ENCODE results near the gene USHBP1. TPM values are rescaled to one million over a fixed set of nuclear protein-coding genes. Genes with fewer than 3 reads are reported as not detected.
"Not testable (repeated sequence)": the region's sequence is repeated elsewhere in the genome, so short reads cannot be mapped to it uniquely, and the experiment has no call there.

The USHBP1 gene
- polyA plus RNA-seq, 1 experiment: not detected

GRCh38 chr19:17296273-17296672, 31.7 kb upstream of the USHBP1 start:
- Histone ChIP-seq H3K27ac (ENCODE audit: low read depth, low read length) (no peak overlapping the region), H3K4me3 (ENCODE audit: low read depth, low read length) (no peak overlapping the region), H3K9me3 (ENCODE audit: control insufficient read depth, insufficient read depth, low read length) (peaks cover 6% of the 10 kb centered on the region), H3K27me3 (ENCODE audit: control insufficient read depth, insufficient read depth, low read length) (no peaks in the 10 kb centered on the region)
- no peak for DNase-seq (ENCODE audit: low read depth, low spot score)
- ChIA-PET POLR2A (no interaction called here), CTCF (no interaction called here)
- TF ChIP-seq, protein P1, sequence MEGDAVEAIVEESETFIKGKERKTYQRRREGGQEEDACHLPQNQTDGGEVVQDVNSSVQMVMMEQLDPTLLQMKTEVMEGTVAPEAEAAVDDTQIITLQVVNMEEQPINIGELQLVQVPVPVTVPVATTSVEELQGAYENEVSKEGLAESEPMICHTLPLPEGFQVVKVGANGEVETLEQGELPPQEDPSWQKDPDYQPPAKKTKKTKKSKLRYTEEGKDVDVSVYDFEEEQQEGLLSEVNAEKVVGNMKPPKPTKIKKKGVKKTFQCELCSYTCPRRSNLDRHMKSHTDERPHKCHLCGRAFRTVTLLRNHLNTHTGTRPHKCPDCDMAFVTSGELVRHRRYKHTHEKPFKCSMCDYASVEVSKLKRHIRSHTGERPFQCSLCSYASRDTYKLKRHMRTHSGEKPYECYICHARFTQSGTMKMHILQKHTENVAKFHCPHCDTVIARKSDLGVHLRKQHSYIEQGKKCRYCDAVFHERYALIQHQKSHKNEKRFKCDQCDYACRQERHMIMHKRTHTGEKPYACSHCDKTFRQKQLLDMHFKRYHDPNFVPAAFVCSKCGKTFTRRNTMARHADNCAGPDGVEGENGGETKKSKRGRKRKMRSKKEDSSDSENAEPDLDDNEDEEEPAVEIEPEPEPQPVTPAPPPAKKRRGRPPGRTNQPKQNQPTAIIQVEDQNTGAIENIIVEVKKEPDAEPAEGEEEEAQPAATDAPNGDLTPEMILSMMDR (IDR thresholded peaks at IDR 0.05; ENCODE audit: low read depth, low read length): no peak

DNA sequence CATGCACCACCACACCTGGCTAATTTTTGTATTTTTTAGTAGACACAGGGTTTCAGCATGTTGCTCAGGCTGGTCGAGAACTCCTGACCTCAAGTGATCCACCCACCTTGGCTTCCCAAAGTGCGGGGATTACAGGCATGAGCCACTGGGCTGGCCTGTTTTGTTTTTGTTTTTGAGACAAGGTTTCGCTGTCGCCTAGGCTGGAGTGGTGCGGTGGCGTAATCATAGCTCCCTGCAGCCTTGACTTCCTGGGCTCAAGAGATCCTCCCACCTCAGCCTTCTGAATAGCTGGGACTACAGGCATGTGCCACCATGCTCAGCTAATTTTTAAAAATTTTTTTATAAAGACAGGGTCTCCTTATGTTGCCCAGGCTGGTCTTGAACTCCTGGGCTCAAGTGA, 31.0 kb upstream of the USHBP1 start:
- H3K9me3 ChIP-seq (ENCODE audit: control insufficient read depth, insufficient read depth, low read length); H3K27me3 ChIP-seq (ENCODE audit: control insufficient read depth, insufficient read depth, low read length); POLR2A ChIA-PET; H3K27ac ChIP-seq (ENCODE audit: low read depth, low read length); DNase-seq (ENCODE audit: low read depth, low spot score); H3K4me3 ChIP-seq (ENCODE audit: low read depth, low read length); CTCF ChIA-PET: not testable (repeated sequence)

- H3K9me3 ChIP-seq (ENCODE audit: control insufficient read depth, insufficient read depth, low read length): peaks cover 6% of the 10 kb centered on the region
- H3K27me3 ChIP-seq (ENCODE audit: control insufficient read depth, insufficient read depth, low read length): no peaks in the 10 kb centered on the region
- ChIA-PET CTCF (interaction anchor here (0.6 to 3.3 kb wide), 3 partner anchors 10 to 91 kb away, joined by 3 to 16 read pairs (median 11); partner anchors contain the start of genes ABHD8 and MRPL34), POLR2A (no interaction called here)
- H3K27ac ChIP-seq (ENCODE audit: low read depth, low read length): no peak overlapping the region
- TF ChIP-seq, protein P1 (IDR thresholded peaks at IDR 0.05; ENCODE audit: low read depth, low read length): no peak
- H3K4me3 ChIP-seq (ENCODE audit: low read depth, low read length): no peak overlapping the region
- DNase-seq (ENCODE audit: low read depth, low spot score): no peak
Measured at GRCh38 chr19:17294051-17294891, 29.7 kb upstream of the USHBP1 start.

- TF ChIP-seq, protein P1 (IDR thresholded peaks at IDR 0.05; ENCODE audit: low read depth, low read length): no peak
- POLR2A ChIA-PET: interaction anchor here (0.7 to 1.6 kb wide), 3 partner anchors 11 to 78 kb away, joined by 3 to 11 read pairs (median 3); partner anchors contain the start of genes MRPL34 and USE1
- peaks cover 6% of the 10 kb centered on the region for H3K9me3 ChIP-seq (ENCODE audit: control insufficient read depth, insufficient read depth, low read length)
- H3K4me3 ChIP-seq (ENCODE audit: low read depth, low read length): no peak overlapping the region
- CTCF ChIA-PET: interaction anchor here (0.8 to 3.3 kb wide), 6 partner anchors 11 to 98 kb away, joined by 3 to 16 read pairs (median 3); partner anchors contain the start of genes ABHD8, ANKLE1, BABAM1 and MRPL34
- no peaks in the 10 kb centered on the region for H3K27me3 ChIP-seq (ENCODE audit: control insufficient read depth, insufficient read depth, low read length)
- no peak overlapping the region for H3K27ac ChIP-seq (ENCODE audit: low read depth, low read length)
- no peak for DNase-seq (ENCODE audit: low read depth, low spot score)
Measured at GRCh38 chr19:17293605-17294004, 29.1 kb upstream of the USHBP1 start.

DNA sequence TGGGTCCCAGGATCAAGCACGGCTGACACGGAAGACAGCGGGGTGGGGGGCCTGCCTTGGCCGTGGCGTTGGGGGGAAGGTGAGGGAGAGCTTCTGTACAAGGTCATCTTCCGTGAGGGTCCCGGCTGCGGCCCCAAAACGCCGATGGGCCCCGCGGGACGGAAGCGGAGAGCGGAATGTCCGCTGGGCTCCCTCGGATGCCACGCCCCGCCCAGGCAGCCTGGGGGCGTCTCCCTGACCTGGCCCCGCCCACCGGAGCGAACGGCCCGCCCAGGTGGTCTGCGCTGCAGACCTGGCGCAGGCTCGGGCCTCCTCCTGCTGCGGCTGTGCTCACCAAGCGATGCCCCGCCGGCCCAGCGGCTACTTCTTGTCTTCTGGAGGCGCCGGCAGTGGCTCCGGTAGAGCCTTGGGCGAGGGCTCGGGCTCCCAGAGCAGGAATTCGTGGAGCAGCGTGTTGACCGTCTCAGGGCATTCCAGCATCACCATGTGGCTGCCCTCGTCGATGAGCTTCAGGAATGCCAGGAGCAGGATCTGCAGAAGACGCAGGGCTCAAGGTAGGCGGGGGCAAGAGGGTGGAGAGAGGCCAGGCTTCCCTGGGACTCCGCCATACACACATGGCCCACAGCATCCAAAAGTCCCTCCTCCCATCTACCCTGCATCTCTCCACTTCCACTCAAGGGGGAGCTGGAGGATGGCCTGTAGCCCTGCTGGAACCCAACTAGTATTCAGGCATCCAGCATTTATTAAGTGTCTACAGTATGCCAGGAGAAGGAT, 27.9 kb upstream of the USHBP1 start:
- Histone ChIP-seq H3K27ac (ENCODE audit: low read depth, low read length) (peak overlapping the region; percentile 81), H3K27me3 (ENCODE audit: control insufficient read depth, insufficient read depth, low read length) (no peaks in the 10 kb centered on the region), H3K4me3 (ENCODE audit: low read depth, low read length) (peak overlapping the region; percentile 63), H3K9me3 (ENCODE audit: control insufficient read depth, insufficient read depth, low read length) (peaks cover 6% of the 10 kb centered on the region)
- ChIA-PET POLR2A (interaction anchor here (0.7 to 1.6 kb wide), 6 partner anchors 12 to 179 kb away, joined by 3 to 11 read pairs (median 4); partner anchors contain the start of genes MRPL34 and USE1), CTCF (interaction anchor here (0.6 to 3.3 kb wide), 9 partner anchors 10 to 687 kb away, joined by 3 to 16 read pairs (median 3); partner anchors contain the start of genes ABHD8, ANKLE1, BABAM1 and MRPL34)
- TF ChIP-seq, protein P1 (IDR thresholded peaks at IDR 0.05; ENCODE audit: low read depth, low read length): peak; percentile 75
- DNase-seq (ENCODE audit: low read depth, low spot score): peak; percentile 59
